Esophagus muscularis mucosa (tissue), 4 donors: ENCODE measurements around the gene PPP4R1. TPM values are rescaled to one million over a fixed set of nuclear protein-coding genes. Genes with fewer than 3 reads are reported as not detected.

Source experiments
- DNase-seq: peaks from one replicate; pipeline ENCODE4 v3.0.0-alpha.2; 2017; ENCODE audit errors: extremely low spot score
- H3K27ac ChIP-seq, 4 donors: fragments of 200-600 bp; sonication (generic); replicated peaks in 1 of 4; 1 replicate in 3 of 4; 2 replicates in 1 of 4; pipeline ENCODE4 v1.5.1; 2016 to 2019; ENCODE audit warnings: mild to moderate bottlenecking in 1 of 4
- H3K27me3 ChIP-seq, 4 donors: fragments of 200-600 bp; sonication (generic); one replicate each; pipeline versions ENCODE4 v1.5.1 to v1.6.0; 2016 to 2019
- H3K36me3 ChIP-seq, 4 donors: fragments of 200-600 bp; sonication (generic); one replicate each; pipeline ENCODE4 v1.5.1; 2016 to 2019
- H3K4me1 ChIP-seq, 4 donors: fragments of 200-600 bp; sonication (generic); one replicate each; pipeline ENCODE4 v1.5.1; 2016 to 2019
- H3K4me3 ChIP-seq, 4 donors: fragments of 200-600 bp; sonication (generic); 1 replicate in 2 of 4; 2 replicates in 2 of 4; pipeline ENCODE4 v1.5.1; 2016 to 2019; ENCODE audit warnings: mild to moderate bottlenecking in 4 of 4, moderate library complexity in 1 of 4
- H3K9me3 ChIP-seq, 4 donors: fragments of 200-600 bp; sonication (generic); 1 replicate in 3 of 4; 2 replicates in 1 of 4; pipeline ENCODE4 v1.5.1; 2016 to 2019
- CTCF ChIP-seq, 3 experiments: fragments of 200-600 bp in 2 of 3; fragments of 450-650 bp in 1 of 3; sonication (generic) in 2 of 3; IDR thresholded peaks; one replicate each; pipeline ENCODE4 v1.5.1; 2017 to 2019; ENCODE audit warnings: antibody characterized with exemption in 3 of 3, mild to moderate bottlenecking in 2 of 3, moderate library complexity in 1 of 3
- EP300 ChIP-seq: sonication (generic); formaldehyde crosslinking; IDR thresholded peaks from one replicate; pipeline ENCODE4 v1.6.1; 2017; ENCODE audit warnings: antibody characterized with exemption
- POLR2A ChIP-seq: fragments of 450-650 bp; IDR thresholded peaks from one replicate; pipeline ENCODE4 v1.6.1; 2017; ENCODE audit warnings: antibody characterized with exemption, moderate library complexity, mild to moderate bottlenecking, low read depth
- POLR2AphosphoS5 ChIP-seq, 2 donors: sonication (generic); formaldehyde crosslinking; IDR thresholded peaks; one replicate each; pipeline ENCODE4 v1.6.1; 2017; ENCODE audit warnings: antibody characterized with exemption in 2 of 2
- WGBS: methylation state at CpG from one replicate; pipeline ENCODE4 v1.1.5; 2018; 5-methylcytosine and 5-hydroxymethylcytosine counted together
- intact Hi-C: fragments of 100-400 bp; cut with DNase I; formaldehyde crosslinking; loops from one replicate; pipeline ENCODE4 v1.15.1; 2023
- total RNA-seq, 4 donors: library from RNA; depleted of rRNA; stranded (reverse); fragments of >200 nt; gene quantifications; one replicate each; pipeline versions ENCODE4 v1.1.0 to v1.2.1, GENCODE V29; 2016

PPP4R1 gene
- total RNA-seq, 4 donors from 2014 or later: 74.6 to 129 (median 97.1) TPM

- intact Hi-C loops: loop anchor here (5.0 to 10.0 kb wide), 2 partner anchors 97 to 195 kb away; no protein-coding TSS in a partner anchor
- Histone ChIP-seq H3K9me3 (no peaks in the 10 kb centered on the region), H3K36me3 (peaks cover 22 to 55% (median 39%) of the 10 kb centered on the region in 4 donors), H3K4me3 (no peak overlapping the region), H3K27me3 (no peaks in the 10 kb centered on the region), H3K27ac (no peak overlapping the region), H3K4me1 (peaks cover 6 to 15% (median 8%) of the 10 kb centered on the region in 4 donors)
- no peak for TF ChIP-seq CTCF (IDR thresholded peaks at IDR 0.05)
- no peak for TF ChIP-seq POLR2AphosphoS5 (IDR thresholded peaks at IDR 0.05)
- no peak for TF ChIP-seq EP300
- TF ChIP-seq POLR2A: no peak
- WGBS: 96% methylated on average over 9 of the region's 9 CpGs
- no peak for DNase-seq
These were observed 37.0 kb downstream of the PPP4R1 start for GRCh38 chr18:9577361-9577760.

- intact Hi-C loops: loop anchor here (5.0 to 10.0 kb wide), 2 partner anchors 99 to 197 kb away; no protein-coding TSS in a partner anchor
- no peaks in the 10 kb centered on the region for H3K27me3 ChIP-seq
- H3K4me3 ChIP-seq: no peak overlapping the region
- H3K9me3 ChIP-seq: no peaks in the 10 kb centered on the region
- peaks cover 7 to 50% (median 32%) of the 10 kb centered on the region in 4 donors for H3K36me3 ChIP-seq
- TF ChIP-seq POLR2AphosphoS5 (IDR thresholded peaks at IDR 0.05): peak; percentile 67 to 81
- no peak for TF ChIP-seq EP300
- no peak for TF ChIP-seq POLR2A
- TF ChIP-seq CTCF (IDR thresholded peaks at IDR 0.05): peak; percentile 89 to 94 (median 91)
- WGBS: 7% methylated on average over 5 of the region's 5 CpGs
- peaks cover 6 to 16% (median 8%) of the 10 kb centered on the region in 4 donors for H3K4me1 ChIP-seq
- peak overlapping the region; percentile 4 to 37 (median 10) for H3K27ac ChIP-seq
- DNase-seq: no peak
These were observed 38.8 kb downstream of the PPP4R1 start for GRCh38 chr18:9575558-9575957.

- peaks cover 3 to 52% (median 34%) of the 10 kb centered on the region in 4 donors for H3K36me3 ChIP-seq
- no peak overlapping the region for H3K4me3 ChIP-seq
- 85% methylated on average over 7 of the region's 7 CpGs for WGBS
- H3K9me3 ChIP-seq: no peaks in the 10 kb centered on the region
- no peaks in the 10 kb centered on the region for H3K27me3 ChIP-seq
- intact Hi-C loops: loop anchor here (5.0 to 10.0 kb wide), 2 partner anchors 100 to 198 kb away; no protein-coding TSS in a partner anchor
- DNase-seq: no peak
- no peak overlapping the region for H3K27ac ChIP-seq
- H3K4me1 ChIP-seq: peaks cover 6 to 22% (median 8%) of the 10 kb centered on the region in 4 donors
- TF ChIP-seq EP300 (no peak), POLR2AphosphoS5 (IDR thresholded peaks at IDR 0.05) (no peak), CTCF (IDR thresholded peaks at IDR 0.05) (no peak), POLR2A (no peak)
These were observed 39.8 kb downstream of the PPP4R1 start for GRCh38 chr18:9574473-9575115.

- Histone ChIP-seq H3K27ac (no peak overlapping the region), H3K4me1 (peaks cover 6 to 22% (median 8%) of the 10 kb centered on the region in 4 donors), H3K27me3 (no peaks in the 10 kb centered on the region), H3K36me3 (peaks cover 0 to 63% (median 43%) of the 10 kb centered on the region in 4 donors), H3K9me3 (no peaks in the 10 kb centered on the region), H3K4me3 (no peak overlapping the region)
- intact Hi-C loops: loop anchor here (10.0 kb wide), 1 partner anchor 103 kb away; no protein-coding TSS in a partner anchor
- no peak for DNase-seq
- TF ChIP-seq EP300: no peak
- no peak for TF ChIP-seq POLR2AphosphoS5 (IDR thresholded peaks at IDR 0.05)
- TF ChIP-seq CTCF (IDR thresholded peaks at IDR 0.05): no peak
- no peak for TF ChIP-seq POLR2A
- WGBS: 89% methylated on average over 3 of the region's 3 CpGs
These were observed 42.8 kb downstream of the PPP4R1 start for GRCh38 chr18:9571546-9571945.
